ENCODE data around the gene DHX16. TPM values are rescaled to one million over a fixed set of nuclear protein-coding genes. Genes with fewer than 3 reads are reported as not detected.

DHX16 gene
- total and polyA plus RNA-seq, 9 of the 15 experiments (the other 6 are each of a cell fraction or from before 2014, with no cell fraction given): 14.6 to 66.1 (median 47.5) TPM

DNA sequence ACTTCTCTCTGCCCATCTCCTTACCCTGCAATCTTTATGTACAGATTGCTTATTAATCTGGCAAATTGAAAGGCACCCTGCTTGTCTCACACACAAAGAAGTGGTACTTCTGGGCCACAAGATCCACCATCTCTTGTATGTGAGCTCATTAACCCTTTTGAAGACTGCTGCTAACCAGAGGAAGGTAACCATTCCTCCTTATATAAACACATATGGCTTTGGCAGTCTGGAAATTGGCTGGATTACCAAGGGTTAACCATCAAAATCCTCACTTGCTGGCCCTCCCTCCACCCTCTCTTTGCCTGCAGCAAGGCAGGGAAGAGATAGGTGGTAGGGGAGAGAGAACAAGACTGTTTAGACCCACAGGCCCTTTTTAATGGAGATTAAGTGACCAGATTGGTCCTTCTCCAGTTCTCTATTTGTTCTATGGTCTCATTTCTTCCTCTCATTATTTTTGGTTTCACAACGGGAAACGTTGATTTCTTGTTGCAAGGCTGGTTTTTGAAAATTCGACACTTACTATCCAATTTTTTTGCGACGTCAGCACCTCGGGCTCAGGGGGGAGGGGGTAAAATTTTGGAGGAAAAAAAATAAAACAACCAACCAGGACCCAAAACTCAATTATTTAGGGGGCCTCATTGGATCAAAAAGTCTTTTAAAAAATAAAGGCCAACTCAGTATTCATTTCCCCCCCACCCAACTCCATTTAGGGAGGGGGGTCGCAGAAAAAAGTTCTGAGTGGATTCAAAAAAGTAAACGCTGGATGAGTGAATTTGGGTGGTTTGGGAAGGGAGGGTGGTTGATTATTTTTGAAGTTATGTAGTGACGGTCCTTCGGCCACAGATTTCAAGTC lies 56.6 kb downstream of the DHX16 start (continued):
- TF ChIP-seq, protein P1, sequence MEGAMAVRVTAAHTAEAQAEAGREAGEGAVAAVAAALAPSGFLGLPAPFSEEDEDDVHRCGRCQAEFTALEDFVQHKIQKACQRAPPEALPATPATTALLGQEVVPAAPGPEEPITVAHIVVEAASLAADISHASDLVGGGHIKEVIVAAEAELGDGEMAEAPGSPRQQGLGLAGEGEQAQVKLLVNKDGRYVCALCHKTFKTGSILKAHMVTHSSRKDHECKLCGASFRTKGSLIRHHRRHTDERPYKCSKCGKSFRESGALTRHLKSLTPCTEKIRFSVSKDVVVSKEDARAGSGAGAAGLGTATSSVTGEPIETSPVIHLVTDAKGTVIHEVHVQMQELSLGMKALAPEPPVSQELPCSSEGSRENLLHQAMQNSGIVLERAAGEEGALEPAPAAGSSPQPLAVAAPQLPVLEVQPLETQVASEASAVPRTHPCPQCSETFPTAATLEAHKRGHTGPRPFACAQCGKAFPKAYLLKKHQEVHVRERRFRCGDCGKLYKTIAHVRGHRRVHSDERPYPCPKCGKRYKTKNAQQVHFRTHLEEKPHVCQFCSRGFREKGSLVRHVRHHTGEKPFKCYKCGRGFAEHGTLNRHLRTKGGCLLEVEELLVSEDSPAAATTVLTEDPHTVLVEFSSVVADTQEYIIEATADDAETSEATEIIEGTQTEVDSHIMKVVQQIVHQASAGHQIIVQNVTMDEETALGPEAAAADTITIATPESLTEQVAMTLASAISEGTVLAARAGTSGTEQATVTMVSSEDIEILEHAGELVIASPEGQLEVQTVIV (CRISPR knock-in tag; IDR thresholded peaks at IDR 0.05; ENCODE audit: borderline replicate concordance): 0 out of 2 replicates have a peak, but pooled peaks have one; percentile 30
- TF ChIP-seq KDM1A (IDR thresholded peaks at IDR 0.05) (0 out of 4 replicates have a peak, but pooled peaks of 1 of the 2 experiments have one; percentile 4), PYGO2 (tag; IDR thresholded peaks at IDR 0.05) (peak; percentile 60; the same call in 1 of the 2 replicates), C11orf30 (IDR thresholded peaks at IDR 0.05; ENCODE audit: low read depth) (peak; percentile 98), RFX7 (CRISPR knock-in tag; IDR thresholded peaks at IDR 0.05) (0 out of 2 replicates have a peak, but pooled peaks have one; percentile 6), POLR2AphosphoS5 (IDR thresholded peaks at IDR 0.05; ENCODE audit: control insufficient read depth, insufficient read depth, low read depth, low read length) (peak; percentile 77), NCOA2 (IDR thresholded peaks at IDR 0.05; ENCODE audit: partially characterized antibody in 2 of 2) (no peak), ZNF24 (IDR thresholded peaks at IDR 0.05) (no peak), SMAD1 (IDR thresholded peaks at IDR 0.05; ENCODE audit: low read depth, low read length, partially characterized antibody) (peak; percentile 59), RFX1 (IDR thresholded peaks at IDR 0.05) (no peak), FOXM1 (IDR thresholded peaks at IDR 0.05; ENCODE audit: low read depth) (no peak), FOXM1 (CRISPR knock-in tag; IDR thresholded peaks at IDR 0.05; ENCODE audit: low read depth) (no peak), ELF1 (tag; IDR thresholded peaks at IDR 0.05) (0 out of 2 replicates have a peak, but pooled peaks have one; percentile 39), KDM5B (IDR thresholded peaks at IDR 0.05; ENCODE audit: insufficient replicate concordance, low read depth, low read length) (peak; percentile 94), ZNF23 (CRISPR knock-in tag; IDR thresholded peaks at IDR 0.05) (no peak), ARNT (IDR thresholded peaks at IDR 0.05) (peak in 1 of 2 experiments; percentile 18; a peak in 1 of 4 replicates)
- TF ChIP-seq, protein P2, sequence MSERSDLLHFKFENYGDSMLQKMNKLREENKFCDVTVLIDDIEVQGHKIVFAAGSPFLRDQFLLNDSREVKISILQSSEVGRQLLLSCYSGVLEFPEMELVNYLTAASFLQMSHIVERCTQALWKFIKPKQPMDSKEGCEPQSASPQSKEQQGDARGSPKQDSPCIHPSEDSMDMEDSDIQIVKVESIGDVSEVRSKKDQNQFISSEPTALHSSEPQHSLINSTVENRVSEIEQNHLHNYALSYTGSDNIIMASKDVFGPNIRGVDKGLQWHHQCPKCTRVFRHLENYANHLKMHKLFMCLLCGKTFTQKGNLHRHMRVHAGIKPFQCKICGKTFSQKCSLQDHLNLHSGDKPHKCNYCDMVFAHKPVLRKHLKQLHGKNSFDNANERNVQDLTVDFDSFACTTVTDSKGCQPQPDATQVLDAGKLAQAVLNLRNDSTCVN (CRISPR knock-in tag; IDR thresholded peaks at IDR 0.05): 0 out of 2 replicates have a peak, but pooled peaks have one; percentile 63
- TF ChIP-seq, protein P3, sequence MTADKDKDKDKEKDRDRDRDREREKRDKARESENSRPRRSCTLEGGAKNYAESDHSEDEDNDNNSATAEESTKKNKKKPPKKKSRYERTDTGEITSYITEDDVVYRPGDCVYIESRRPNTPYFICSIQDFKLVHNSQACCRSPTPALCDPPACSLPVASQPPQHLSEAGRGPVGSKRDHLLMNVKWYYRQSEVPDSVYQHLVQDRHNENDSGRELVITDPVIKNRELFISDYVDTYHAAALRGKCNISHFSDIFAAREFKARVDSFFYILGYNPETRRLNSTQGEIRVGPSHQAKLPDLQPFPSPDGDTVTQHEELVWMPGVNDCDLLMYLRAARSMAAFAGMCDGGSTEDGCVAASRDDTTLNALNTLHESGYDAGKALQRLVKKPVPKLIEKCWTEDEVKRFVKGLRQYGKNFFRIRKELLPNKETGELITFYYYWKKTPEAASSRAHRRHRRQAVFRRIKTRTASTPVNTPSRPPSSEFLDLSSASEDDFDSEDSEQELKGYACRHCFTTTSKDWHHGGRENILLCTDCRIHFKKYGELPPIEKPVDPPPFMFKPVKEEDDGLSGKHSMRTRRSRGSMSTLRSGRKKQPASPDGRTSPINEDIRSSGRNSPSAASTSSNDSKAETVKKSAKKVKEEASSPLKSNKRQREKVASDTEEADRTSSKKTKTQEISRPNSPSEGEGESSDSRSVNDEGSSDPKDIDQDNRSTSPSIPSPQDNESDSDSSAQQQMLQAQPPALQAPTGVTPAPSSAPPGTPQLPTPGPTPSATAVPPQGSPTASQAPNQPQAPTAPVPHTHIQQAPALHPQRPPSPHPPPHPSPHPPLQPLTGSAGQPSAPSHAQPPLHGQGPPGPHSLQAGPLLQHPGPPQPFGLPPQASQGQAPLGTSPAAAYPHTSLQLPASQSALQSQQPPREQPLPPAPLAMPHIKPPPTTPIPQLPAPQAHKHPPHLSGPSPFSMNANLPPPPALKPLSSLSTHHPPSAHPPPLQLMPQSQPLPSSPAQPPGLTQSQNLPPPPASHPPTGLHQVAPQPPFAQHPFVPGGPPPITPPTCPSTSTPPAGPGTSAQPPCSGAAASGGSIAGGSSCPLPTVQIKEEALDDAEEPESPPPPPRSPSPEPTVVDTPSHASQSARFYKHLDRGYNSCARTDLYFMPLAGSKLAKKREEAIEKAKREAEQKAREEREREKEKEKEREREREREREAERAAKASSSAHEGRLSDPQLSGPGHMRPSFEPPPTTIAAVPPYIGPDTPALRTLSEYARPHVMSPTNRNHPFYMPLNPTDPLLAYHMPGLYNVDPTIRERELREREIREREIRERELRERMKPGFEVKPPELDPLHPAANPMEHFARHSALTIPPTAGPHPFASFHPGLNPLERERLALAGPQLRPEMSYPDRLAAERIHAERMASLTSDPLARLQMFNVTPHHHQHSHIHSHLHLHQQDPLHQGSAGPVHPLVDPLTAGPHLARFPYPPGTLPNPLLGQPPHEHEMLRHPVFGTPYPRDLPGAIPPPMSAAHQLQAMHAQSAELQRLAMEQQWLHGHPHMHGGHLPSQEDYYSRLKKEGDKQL (CRISPR knock-in tag; IDR thresholded peaks at IDR 0.05; ENCODE audit: borderline replicate concordance): no peak

All from K562 (cell line).